GM12878 (cell line): Measurements from ENCODE around the gene TSPEAR.

ENCODE experiments used
- ATF7 ChIP-seq: fragments of 450-650 bp; IDR thresholded peaks from 2 replicates; pipeline ENCODE4 v1.6.1; 2016; ENCODE audit warnings: low read depth, mild to moderate bottlenecking
- POLR2A ChIP-seq: IDR thresholded peaks from 2 replicates; pipeline ENCODE4 v1.6.1; 2011; ENCODE audit warnings: low read depth, mild to moderate bottlenecking, low read length

GRCh38 chr21:44449473-44450363 lies 261.7 kb downstream of the TSPEAR start:
- no peak for TF ChIP-seq POLR2A
- no peak for TF ChIP-seq ATF7
